ENCODE data around the gene SLX4IP. TPM values are rescaled to one million over a fixed set of nuclear protein-coding genes. Genes with fewer than 3 reads are reported as not detected.

The SLX4IP gene
- polyA plus RNA-seq, 4 donors, result 1.6 to 7.1 (median 2.5) TPM

GRCh38 chr20:10576411-10577090 lies 141.4 kb downstream of the SLX4IP start:
- Histone ChIP-seq H3K36me3 (ENCODE audit: control insufficient read depth in 3 of 3, insufficient read depth in 2 of 3, low read depth in 1 of 3, low read length in 3 of 3) (peaks cover 0 to 2% (median 0%) of the 10 kb centered on the region in 3 donors), H3K9me3 (ENCODE audit: control insufficient read depth in 2 of 2, insufficient read depth in 1 of 2, low read depth in 1 of 2, low read length in 1 of 2) (no peaks in the 10 kb centered on the region), H3K4me1 (ENCODE audit: control insufficient read depth in 3 of 3, insufficient read depth in 2 of 3, low read depth in 1 of 3, low read length in 2 of 3) (no peaks in the 10 kb centered on the region), H3K27me3 (ENCODE audit: control insufficient read depth in 3 of 3, insufficient read depth in 3 of 3, low read length in 3 of 3) (no peaks in the 10 kb centered on the region), H3K4me3 (ENCODE audit: low read depth in 1 of 3, low read length in 3 of 3) (no peak overlapping the region), H3K27ac (ENCODE audit: low read depth in 1 of 3, low read length in 2 of 3) (no peak overlapping the region)
- DNase-seq (no peak), FAIRE-seq (no peak)
- whole genome bisulfite sequencing, 3 donors, result 81 to 91% (median 88%) methylated on average over 3 of the region's 3 CpGs

DNA sequence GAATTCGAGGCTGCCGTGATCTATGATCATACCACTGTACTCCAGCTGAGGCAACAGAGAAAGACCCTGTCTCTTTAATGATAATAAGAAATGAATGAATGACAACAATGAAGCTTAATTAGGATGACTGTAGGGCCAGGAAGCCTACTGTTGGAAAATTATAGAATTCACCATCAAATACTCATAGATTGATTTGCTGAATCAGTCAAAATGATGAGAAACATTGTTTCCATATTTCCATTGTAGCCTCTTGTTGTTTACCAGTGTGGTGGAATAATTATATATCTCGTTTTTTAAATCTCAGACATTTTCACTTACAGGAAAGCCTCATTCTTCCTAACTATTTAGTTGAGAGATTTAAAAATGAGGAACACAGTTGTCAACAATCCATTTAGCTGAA lies 142.5 kb downstream of the SLX4IP start:
- no peak for DNase-seq
- H3K27me3 ChIP-seq (ENCODE audit: control insufficient read depth in 3 of 3, insufficient read depth in 3 of 3, low read length in 3 of 3), result no peaks in the 10 kb centered on the region
- no peak for FAIRE-seq
- H3K27ac ChIP-seq (ENCODE audit: low read depth in 1 of 3, low read length in 2 of 3), result no peak overlapping the region
- H3K9me3 ChIP-seq (ENCODE audit: control insufficient read depth in 2 of 2, insufficient read depth in 1 of 2, low read depth in 1 of 2, low read length in 1 of 2), result no peaks in the 10 kb centered on the region
- no peak overlapping the region for H3K4me3 ChIP-seq (ENCODE audit: low read depth in 1 of 3, low read length in 3 of 3)
- no peaks in the 10 kb centered on the region for H3K4me1 ChIP-seq (ENCODE audit: control insufficient read depth in 3 of 3, insufficient read depth in 2 of 3, low read depth in 1 of 3, low read length in 2 of 3)
- H3K36me3 ChIP-seq (ENCODE audit: control insufficient read depth in 3 of 3, insufficient read depth in 2 of 3, low read depth in 1 of 3, low read length in 3 of 3), result peaks cover 0 to under 1% (median 0%) of the 10 kb centered on the region in 3 donors
- 95 to 96% (median 96%) methylated on average over 3 of the region's 3 CpGs for WGBS, 3 donors

DNA sequence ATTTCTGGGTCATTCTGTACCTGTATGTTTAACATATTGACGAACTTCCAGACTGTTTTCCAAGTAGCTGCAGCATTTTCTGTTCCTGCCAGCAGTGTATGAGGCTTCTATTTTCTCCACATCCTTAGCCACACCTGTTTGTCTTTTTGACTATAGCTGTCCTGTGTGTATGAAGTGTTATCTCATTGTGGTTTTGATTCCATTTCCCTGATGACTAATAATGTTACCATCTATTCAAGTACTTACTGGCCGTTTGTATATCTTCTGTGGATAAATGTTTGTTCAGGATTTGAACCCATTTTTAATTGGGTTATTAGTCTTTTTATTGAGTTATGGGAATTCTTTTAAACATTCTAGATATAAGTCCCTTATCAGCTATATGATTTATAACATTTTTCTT lies 143.5 kb downstream of the SLX4IP start:
- WGBS, 3 donors, result 31 to 43% (median 41%) methylated on average over 2 of the region's 2 CpGs
- FAIRE-seq, result no peak

DNA sequence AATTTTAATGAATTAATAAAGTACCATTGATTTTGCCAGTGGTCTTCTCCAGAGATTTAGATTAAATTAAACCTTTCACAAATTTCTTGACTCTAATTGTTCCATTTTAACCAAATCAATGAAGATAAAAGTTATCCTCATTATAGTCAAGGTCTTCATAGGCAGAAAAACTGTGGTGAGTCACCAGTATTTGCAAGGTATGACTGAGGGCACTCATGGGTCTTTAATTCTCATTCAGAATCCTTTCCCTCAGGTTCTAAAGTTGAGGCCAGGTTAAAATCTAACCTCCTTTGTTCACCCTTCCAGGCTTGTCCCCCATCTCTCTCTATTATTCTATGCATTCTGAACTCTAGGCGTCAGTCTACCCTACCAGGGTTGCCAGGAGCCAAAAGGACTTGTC lies 144.8 kb downstream of the SLX4IP start:
- Histone ChIP-seq H3K4me1 (ENCODE audit: control insufficient read depth in 3 of 3, insufficient read depth in 2 of 3, low read depth in 1 of 3, low read length in 2 of 3) (no peaks in the 10 kb centered on the region), H3K27me3 (ENCODE audit: control insufficient read depth in 3 of 3, insufficient read depth in 3 of 3, low read length in 3 of 3) (no peaks in the 10 kb centered on the region), H3K9me3 (ENCODE audit: control insufficient read depth in 2 of 2, insufficient read depth in 1 of 2, low read depth in 1 of 2, low read length in 1 of 2) (no peaks in the 10 kb centered on the region), H3K4me3 (ENCODE audit: low read depth in 1 of 3, low read length in 3 of 3) (no peak overlapping the region), H3K36me3 (ENCODE audit: control insufficient read depth in 3 of 3, insufficient read depth in 2 of 3, low read depth in 1 of 3, low read length in 3 of 3) (peaks cover 0 to 2% (median 0%) of the 10 kb centered on the region in 3 donors), H3K27ac (ENCODE audit: low read depth in 1 of 3, low read length in 2 of 3) (no peak overlapping the region)
- DNase-seq (no peak), FAIRE-seq (no peak)
- WGBS, 3 donors, result 95 to 99% (median 95%) methylated on average over 1 of the region's 1 CpG

More for the DNA sequence above, 143.5 kb downstream of the SLX4IP start:
- Histone ChIP-seq H3K27ac (ENCODE audit: low read depth in 1 of 3, low read length in 2 of 3) (no peak overlapping the region), H3K4me3 (ENCODE audit: low read depth in 1 of 3, low read length in 3 of 3) (no peak overlapping the region), H3K27me3 (ENCODE audit: control insufficient read depth in 3 of 3, insufficient read depth in 3 of 3, low read length in 3 of 3) (no peaks in the 10 kb centered on the region), H3K4me1 (ENCODE audit: control insufficient read depth in 3 of 3, insufficient read depth in 2 of 3, low read depth in 1 of 3, low read length in 2 of 3) (no peaks in the 10 kb centered on the region), H3K36me3 (ENCODE audit: control insufficient read depth in 3 of 3, insufficient read depth in 2 of 3, low read depth in 1 of 3, low read length in 3 of 3) (peaks cover 0 to 2% (median 0%) of the 10 kb centered on the region in 3 donors), H3K9me3 (ENCODE audit: control insufficient read depth in 2 of 2, insufficient read depth in 1 of 2, low read depth in 1 of 2, low read length in 1 of 2) (no peaks in the 10 kb centered on the region)
- peak in 1 of 2 donors; percentile 27 for DNase-seq

- WGBS, 3 donors, result 95 to 100% (median 97%) methylated on average over 2 of the region's 2 CpGs
- Histone ChIP-seq H3K9me3 (ENCODE audit: control insufficient read depth in 2 of 2, insufficient read depth in 1 of 2, low read depth in 1 of 2, low read length in 1 of 2) (no peaks in the 10 kb centered on the region), H3K36me3 (ENCODE audit: control insufficient read depth in 3 of 3, insufficient read depth in 2 of 3, low read depth in 1 of 3, low read length in 3 of 3) (peaks cover 0 to 2% (median 0%) of the 10 kb centered on the region in 3 donors), H3K27ac (ENCODE audit: low read depth in 1 of 3, low read length in 2 of 3) (no peak overlapping the region), H3K27me3 (ENCODE audit: control insufficient read depth in 3 of 3, insufficient read depth in 3 of 3, low read length in 3 of 3) (no peaks in the 10 kb centered on the region), H3K4me3 (ENCODE audit: low read depth in 1 of 3, low read length in 3 of 3) (no peak overlapping the region), H3K4me1 (ENCODE audit: control insufficient read depth in 3 of 3, insufficient read depth in 2 of 3, low read depth in 1 of 3, low read length in 2 of 3) (no peaks in the 10 kb centered on the region)
- DNase-seq, result no peak
- FAIRE-seq, result no peak
These were observed 145.6 kb downstream of the SLX4IP start for GRCh38 chr20:10580700-10581099.

DNA sequence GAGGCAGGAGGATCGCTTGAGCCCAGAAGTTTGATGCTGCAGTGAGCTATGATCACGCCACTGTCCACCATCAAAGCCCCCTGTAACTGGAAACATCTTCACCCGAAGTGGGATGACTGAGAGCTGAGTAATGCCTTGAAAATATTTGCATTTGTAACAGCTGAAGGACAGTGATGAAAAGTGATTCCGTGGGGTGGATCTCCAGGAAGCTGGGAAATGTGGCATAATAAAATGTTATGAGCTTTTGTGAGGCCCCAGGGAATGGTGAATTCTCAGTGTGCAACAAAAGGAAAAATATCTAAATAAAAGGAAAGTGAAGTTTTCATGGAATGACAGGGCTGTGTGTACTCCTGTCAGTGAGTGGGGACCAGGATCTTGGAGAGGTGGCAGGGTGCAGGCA lies 146.7 kb downstream of the SLX4IP start:
- Histone ChIP-seq H3K4me3 (ENCODE audit: low read depth in 1 of 3, low read length in 3 of 3) (no peak overlapping the region), H3K27ac (ENCODE audit: low read depth in 1 of 3, low read length in 2 of 3) (no peak overlapping the region), H3K27me3 (ENCODE audit: control insufficient read depth in 3 of 3, insufficient read depth in 3 of 3, low read length in 3 of 3) (no peaks in the 10 kb centered on the region), H3K36me3 (ENCODE audit: control insufficient read depth in 3 of 3, insufficient read depth in 2 of 3, low read depth in 1 of 3, low read length in 3 of 3) (peaks cover 0 to 2% (median 0%) of the 10 kb centered on the region in 3 donors), H3K4me1 (ENCODE audit: control insufficient read depth in 3 of 3, insufficient read depth in 2 of 3, low read depth in 1 of 3, low read length in 2 of 3) (no peaks in the 10 kb centered on the region), H3K9me3 (ENCODE audit: control insufficient read depth in 2 of 2, insufficient read depth in 1 of 2, low read depth in 1 of 2, low read length in 1 of 2) (no peaks in the 10 kb centered on the region)
- WGBS, 3 donors, result 60 to 68% (median 67%) methylated on average over 4 of the region's 4 CpGs
- DNase-seq (no peak), FAIRE-seq (no peak)

GRCh38 chr20:10584371-10584770 lies 149.3 kb downstream of the SLX4IP start:
- H3K36me3 ChIP-seq (ENCODE audit: control insufficient read depth in 3 of 3, insufficient read depth in 2 of 3, low read depth in 1 of 3, low read length in 3 of 3), result peaks cover 0 to 2% (median 0%) of the 10 kb centered on the region in 3 donors
- no peak for DNase-seq
- FAIRE-seq, result no peak

GRCh38 chr20:10585308-10585707 lies 150.2 kb downstream of the SLX4IP start:
- 96 to 99% (median 98%) methylated on average over 3 of the region's 3 CpGs for WGBS, 3 donors
- no peaks in the 10 kb centered on the region for H3K9me3 ChIP-seq (ENCODE audit: control insufficient read depth in 2 of 2, insufficient read depth in 1 of 2, low read depth in 1 of 2, low read length in 1 of 2)
- H3K27me3 ChIP-seq (ENCODE audit: control insufficient read depth in 3 of 3, insufficient read depth in 3 of 3, low read length in 3 of 3), result no peaks in the 10 kb centered on the region
- no peak overlapping the region for H3K27ac ChIP-seq (ENCODE audit: low read depth in 1 of 3, low read length in 2 of 3)
- no peak for FAIRE-seq
- H3K4me1 ChIP-seq (ENCODE audit: control insufficient read depth in 3 of 3, insufficient read depth in 2 of 3, low read depth in 1 of 3, low read length in 2 of 3), result no peaks in the 10 kb centered on the region
- no peak for DNase-seq
- H3K4me3 ChIP-seq (ENCODE audit: low read depth in 1 of 3, low read length in 3 of 3), result no peak overlapping the region
- H3K36me3 ChIP-seq (ENCODE audit: control insufficient read depth in 3 of 3, insufficient read depth in 2 of 3, low read depth in 1 of 3, low read length in 3 of 3), result peaks cover 0 to 2% (median 0%) of the 10 kb centered on the region in 3 donors

More at GRCh38 chr20:10584371-10584770, 149.3 kb downstream of the SLX4IP start:
- Histone ChIP-seq H3K27ac (ENCODE audit: low read depth in 1 of 3, low read length in 2 of 3) (no peak overlapping the region), H3K4me1 (ENCODE audit: control insufficient read depth in 3 of 3, insufficient read depth in 2 of 3, low read depth in 1 of 3, low read length in 2 of 3) (no peaks in the 10 kb centered on the region), H3K9me3 (ENCODE audit: control insufficient read depth in 2 of 2, insufficient read depth in 1 of 2, low read depth in 1 of 2, low read length in 1 of 2) (no peaks in the 10 kb centered on the region), H3K27me3 (ENCODE audit: control insufficient read depth in 3 of 3, insufficient read depth in 3 of 3, low read length in 3 of 3) (no peaks in the 10 kb centered on the region), H3K4me3 (ENCODE audit: low read depth in 1 of 3, low read length in 3 of 3) (no peak overlapping the region)

DNA sequence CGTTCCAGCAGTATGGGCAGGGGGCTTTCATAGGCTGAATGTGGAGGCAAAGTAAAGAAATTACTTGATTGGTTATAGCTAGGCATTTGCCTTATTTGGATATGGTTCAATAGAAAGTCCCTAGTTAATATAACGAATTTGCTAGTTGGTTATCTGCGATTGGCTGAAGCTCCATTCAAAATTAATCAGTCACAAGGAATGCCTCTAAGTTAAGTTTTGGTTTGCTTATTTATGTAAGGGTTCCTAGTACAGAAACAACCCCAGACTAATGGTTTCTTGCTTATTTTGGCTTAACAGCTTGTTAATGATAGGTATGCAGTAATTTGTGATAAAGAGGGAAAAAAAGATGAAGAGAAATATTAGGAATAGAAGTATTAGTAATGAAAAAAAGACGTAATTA lies 151.2 kb downstream of the SLX4IP start:
- Histone ChIP-seq H3K27ac (ENCODE audit: low read depth in 1 of 3, low read length in 2 of 3) (no peak overlapping the region), H3K9me3 (ENCODE audit: control insufficient read depth in 2 of 2, insufficient read depth in 1 of 2, low read depth in 1 of 2, low read length in 1 of 2) (no peaks in the 10 kb centered on the region), H3K27me3 (ENCODE audit: control insufficient read depth in 3 of 3, insufficient read depth in 3 of 3, low read length in 3 of 3) (no peaks in the 10 kb centered on the region), H3K4me3 (ENCODE audit: low read depth in 1 of 3, low read length in 3 of 3) (no peak overlapping the region), H3K36me3 (ENCODE audit: control insufficient read depth in 3 of 3, insufficient read depth in 2 of 3, low read depth in 1 of 3, low read length in 3 of 3) (peaks cover 0 to 2% (median 0%) of the 10 kb centered on the region in 3 donors), H3K4me1 (ENCODE audit: control insufficient read depth in 3 of 3, insufficient read depth in 2 of 3, low read depth in 1 of 3, low read length in 2 of 3) (no peaks in the 10 kb centered on the region)
- 90 to 98% (median 94%) methylated on average over 4 of the region's 4 CpGs for WGBS, 3 donors
- FAIRE-seq (no peak), DNase-seq (no peak)

All from small intestine (tissue), 7 donors.